SK-N-MC (cell line): Measurements from ENCODE around the gene XIAP.
"Not testable (repeated sequence)": the region's sequence is repeated elsewhere in the genome, so short reads cannot be mapped to it uniquely, and the experiment has no call there.

Experiments
- DNase-seq: peaks from one replicate; pipeline ENCODE4 v3.0.0-alpha.2; 2011; ENCODE audit warnings: low read depth, low spot score
- H3K27ac ChIP-seq: fragments of 200-600 bp; sonication (generic); 2 replicates; pipeline ENCODE4 v1.5.1; 2016; ENCODE audit warnings: mixed run types
- H3K36me3 ChIP-seq: fragments of 200-600 bp; sonication (generic); 2 replicates; pipeline ENCODE4 v1.6.1; 2017; ENCODE audit warnings: antibody characterized with exemption, low read length, mixed read lengths; ENCODE audit not compliant: insufficient read depth
- H3K4me3 ChIP-seq: fragments of 200-600 bp; sonication (generic); 2 replicates; pipeline ENCODE4 v1.5.1; 2016
- H3K9ac ChIP-seq: fragments of 200-600 bp; sonication (generic); 2 replicates; pipeline ENCODE4 v1.8.0; 2017; ENCODE audit warnings: mixed run types, mixed read lengths; ENCODE audit not compliant: insufficient read length
- H3K9me3 ChIP-seq: fragments of 200-600 bp; sonication (generic); 2 replicates; pipeline ENCODE4 v1.6.1; 2017; ENCODE audit warnings: low read depth, mild to moderate bottlenecking, antibody characterized with exemption, low read length, moderate library complexity, mixed read lengths
- EZH2 ChIP-seq: fragments of 200-600 bp; sonication (generic); IDR thresholded peaks from one replicate; pipeline ENCODE4 v1.6.1; 2017; ENCODE audit warnings: antibody characterized with exemption
- FOXP2 ChIP-seq: optimal IDR thresholded peaks from 2 replicates; pipeline ENCODE3; 2011; ENCODE audit warnings: mild to moderate bottlenecking, moderate library complexity; ENCODE audit not compliant: insufficient read depth; ENCODE audit errors: extremely low read length, control extremely low read depth
- POLR2AphosphoS5 ChIP-seq: IDR thresholded peaks from 2 replicates; pipeline ENCODE4 v1.6.1; 2012; ENCODE audit warnings: mild to moderate bottlenecking, low read depth, low read length, borderline replicate concordance

The XIAP gene

DNA sequence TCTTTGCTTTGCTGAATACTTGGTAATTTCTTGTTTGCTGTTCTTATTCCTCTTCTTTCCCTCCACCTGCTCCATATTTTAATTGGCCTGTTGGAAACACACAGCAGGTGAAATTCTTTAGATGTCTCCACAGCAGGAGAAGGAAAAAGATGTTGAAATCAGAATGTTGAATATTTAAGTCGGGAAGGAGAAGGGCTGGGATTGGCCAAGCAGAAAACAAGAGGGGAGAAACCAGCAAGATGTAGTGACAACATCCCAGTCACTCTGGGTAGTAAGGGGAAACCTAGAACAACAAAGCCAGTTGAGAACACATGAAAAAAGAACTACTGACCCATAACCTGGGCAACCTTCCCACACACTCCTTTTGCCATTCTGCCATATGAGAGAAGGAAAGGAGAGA, 64.3 kb downstream of the XIAP start:
- Histone ChIP-seq H3K36me3 (no peaks in the 10 kb centered on the region), H3K4me3 (no peak overlapping the region), H3K27ac (no peak overlapping the region), H3K9me3 (no peaks in the 10 kb centered on the region), H3K9ac (no peak overlapping the region)
- DNase-seq: no peak
- no peak for TF ChIP-seq EZH2
- TF ChIP-seq POLR2AphosphoS5: no peak
- TF ChIP-seq FOXP2: no peak

DNA sequence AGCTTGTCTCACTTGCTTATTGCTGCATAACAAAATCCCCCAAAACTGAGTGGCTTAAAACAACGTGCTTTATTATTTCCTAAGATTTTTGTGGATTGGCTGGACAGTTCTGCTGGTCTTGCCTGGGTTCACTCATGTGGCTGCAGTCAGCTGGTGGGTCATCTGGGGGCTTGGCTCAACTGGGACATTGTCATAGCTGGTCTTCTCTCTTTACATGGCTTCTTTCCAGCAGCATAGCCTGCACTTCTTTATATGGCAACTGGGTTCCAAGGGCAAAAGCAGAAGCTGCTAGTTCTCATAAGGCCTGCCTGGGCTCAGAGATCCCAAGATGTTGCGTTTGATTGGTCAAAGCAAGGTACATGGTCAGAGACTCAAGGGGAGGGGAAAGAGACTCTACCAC, 68.0 kb downstream of the XIAP start:
- H3K4me3 ChIP-seq: no peak overlapping the region
- no peak for TF ChIP-seq EZH2
- no peak overlapping the region for H3K27ac ChIP-seq
- H3K9ac ChIP-seq: no peak overlapping the region
- H3K36me3 ChIP-seq: no peaks in the 10 kb centered on the region
- DNase-seq: no peak
- H3K9me3 ChIP-seq: no peaks in the 10 kb centered on the region

DNA sequence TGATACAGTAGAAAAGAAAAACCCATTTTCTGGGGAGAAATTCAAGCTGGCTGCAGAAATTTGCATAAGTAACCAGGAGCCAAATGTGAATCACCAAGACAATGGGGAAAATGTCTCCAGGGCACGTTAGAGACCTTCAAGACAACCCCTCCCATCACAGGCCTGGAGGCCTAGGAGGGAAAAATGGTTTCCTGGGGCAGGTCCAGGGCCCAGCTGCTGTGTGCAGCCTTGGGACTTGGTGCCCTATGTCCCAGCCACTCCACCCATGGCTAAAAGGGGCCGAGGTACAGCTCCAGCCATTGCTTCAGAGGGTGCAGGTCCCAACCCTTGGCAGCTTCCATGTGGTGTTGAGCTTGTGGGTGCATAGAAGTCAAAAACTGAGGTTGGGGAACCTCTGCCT, 72.2 kb downstream of the XIAP start:
- H3K36me3 ChIP-seq, H3K9me3 ChIP-seq, H3K27ac ChIP-seq, H3K9ac ChIP-seq, DNase-seq, H3K4me3 ChIP-seq: not testable (repeated sequence)

DNA sequence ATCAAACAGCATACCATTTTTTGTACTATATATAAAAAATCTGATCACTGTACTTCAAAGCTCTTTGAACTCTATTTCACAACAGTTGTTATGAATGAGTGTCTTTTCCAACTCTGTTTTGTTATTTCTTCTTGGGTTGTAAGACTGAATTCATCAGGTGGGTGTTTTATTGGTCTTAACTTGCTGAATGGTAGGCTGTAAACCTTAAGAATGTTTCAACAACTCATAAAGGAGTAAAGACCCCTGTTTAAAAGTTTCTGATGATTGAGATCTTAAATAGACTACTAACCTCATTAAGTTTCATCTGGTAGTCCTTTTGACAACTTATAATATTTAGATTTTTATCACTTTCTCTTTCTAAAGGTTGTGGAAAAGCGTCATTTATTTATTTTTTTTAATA, 83.2 kb downstream of the XIAP start:
- TF ChIP-seq POLR2AphosphoS5 (no peak), EZH2 (no peak), FOXP2 (no peak)
- H3K36me3 ChIP-seq: no peaks in the 10 kb centered on the region

DNA sequence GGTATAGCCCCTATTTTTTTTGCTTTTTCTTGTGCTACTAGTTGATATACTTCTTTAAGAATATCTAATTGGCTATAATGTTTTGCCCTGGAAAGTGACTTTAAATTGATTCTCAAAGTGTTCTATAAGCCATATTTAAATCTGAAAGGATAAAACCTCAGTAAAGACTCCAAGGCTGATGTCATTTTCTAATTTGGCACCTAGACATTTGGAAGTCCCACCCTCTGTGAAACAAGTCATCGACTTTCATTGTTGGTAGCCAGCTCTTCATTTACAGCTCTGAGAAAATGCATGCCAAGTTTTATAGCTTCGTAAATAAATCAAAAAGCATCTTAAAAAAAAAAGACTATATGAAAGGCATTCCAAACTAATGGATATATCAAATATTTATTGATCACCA, 83.6 kb downstream of the XIAP start:
- no peak overlapping the region for H3K27ac ChIP-seq
- no peaks in the 10 kb centered on the region for H3K36me3 ChIP-seq
- H3K9me3 ChIP-seq: no peaks in the 10 kb centered on the region
- no peak for TF ChIP-seq EZH2
- TF ChIP-seq POLR2AphosphoS5: no peak
- no peak for TF ChIP-seq FOXP2
- no peak overlapping the region for H3K9ac ChIP-seq
- no peak overlapping the region for H3K4me3 ChIP-seq
- DNase-seq: no peak

More for the DNA sequence above, 83.2 kb downstream of the XIAP start:
- Histone ChIP-seq H3K9me3 (no peaks in the 10 kb centered on the region), H3K27ac (no peak overlapping the region), H3K4me3 (no peak overlapping the region), H3K9ac (no peak overlapping the region)
- DNase-seq: no peak

DNA sequence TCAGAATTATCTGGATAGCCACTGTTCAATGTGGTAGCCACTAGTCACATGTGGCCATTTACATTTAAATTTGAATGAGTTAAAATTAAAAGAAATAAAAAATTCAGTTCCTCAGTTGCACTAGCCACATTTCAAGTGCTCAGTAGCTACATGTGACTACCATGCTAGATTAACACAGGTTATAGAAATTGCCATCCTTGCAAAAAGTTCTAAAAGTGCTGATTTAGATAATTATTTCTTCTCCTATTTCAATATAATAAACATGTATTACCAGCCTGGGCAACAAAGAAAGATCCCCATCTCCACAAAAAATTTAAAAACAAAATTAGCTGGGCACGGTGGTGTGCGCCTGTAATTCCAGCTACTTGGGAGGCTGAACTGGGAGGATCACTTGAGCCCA, 90.0 kb downstream of the XIAP start:
- no peak overlapping the region for H3K27ac ChIP-seq
- no peaks in the 10 kb centered on the region for H3K9me3 ChIP-seq
- no peaks in the 10 kb centered on the region for H3K36me3 ChIP-seq
- H3K4me3 ChIP-seq: no peak overlapping the region
- no peak overlapping the region for H3K9ac ChIP-seq
- TF ChIP-seq POLR2AphosphoS5 (no peak), EZH2 (no peak), FOXP2 (no peak)
- DNase-seq: no peak

DNA sequence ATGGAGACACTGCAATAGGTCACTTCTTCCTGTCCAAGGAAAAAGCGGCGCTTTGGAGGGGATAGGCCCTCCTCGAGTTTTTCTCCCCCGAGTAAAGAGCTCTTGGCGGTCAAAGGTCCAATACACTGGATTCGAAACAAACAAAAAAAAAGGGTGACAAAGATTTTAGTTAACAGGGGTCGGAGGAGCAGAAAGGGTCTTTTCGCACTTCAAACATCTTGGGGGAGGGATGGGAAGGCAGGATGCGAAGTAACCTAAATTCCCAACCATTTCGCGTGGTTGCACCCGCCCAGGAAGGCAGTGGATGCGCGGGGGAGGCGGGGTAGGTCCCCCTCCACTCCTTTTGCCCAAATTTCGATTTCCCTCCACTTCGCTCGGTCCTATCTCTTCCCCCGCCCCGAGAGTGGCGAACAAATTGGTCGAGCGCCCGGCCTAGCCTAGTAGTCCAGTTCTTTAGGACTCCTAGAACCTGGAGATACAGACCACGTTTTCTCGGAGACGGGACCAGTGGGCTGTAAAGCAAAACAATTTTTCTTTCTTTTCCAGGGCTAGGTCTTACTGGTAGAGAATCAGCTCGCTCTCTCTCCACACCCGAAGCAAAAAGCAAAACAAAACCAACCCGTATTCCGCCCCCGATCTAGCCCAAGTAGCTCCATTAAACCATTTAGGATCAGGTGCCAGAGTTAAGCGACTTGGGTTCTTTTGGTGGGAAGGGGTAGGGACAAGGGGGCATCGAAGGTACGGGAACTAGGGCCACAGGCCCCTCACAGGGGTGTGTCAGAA, 99.6 kb downstream of the XIAP start:
- TF ChIP-seq FOXP2 (no peak), POLR2AphosphoS5 (peak; percentile 2; the same call in 1 of the 2 replicates), EZH2 (no peak)
- Histone ChIP-seq H3K9me3 (no peaks in the 10 kb centered on the region), H3K36me3 (no peaks in the 10 kb centered on the region), H3K9ac (peak overlapping the region; percentile 93), H3K4me3 (peak overlapping the region; percentile 85), H3K27ac (peak overlapping the region; percentile 93)
- DNase-seq: no peak

DNA sequence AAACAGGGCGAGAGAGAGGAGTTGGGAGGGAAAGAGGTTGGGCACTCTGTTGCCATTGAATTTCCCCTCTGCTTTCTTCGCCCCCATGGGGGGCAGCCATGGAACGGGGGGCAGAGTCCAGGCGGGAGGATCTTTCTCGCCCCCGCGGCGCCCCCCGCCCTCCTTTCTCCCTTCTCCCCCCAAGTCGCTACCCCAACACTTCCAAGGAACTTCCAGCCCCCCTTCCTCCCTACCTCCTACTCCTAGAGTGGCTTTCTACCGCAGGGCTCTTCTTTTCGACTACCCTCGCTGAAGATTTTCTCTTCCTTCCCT, 101.1 kb downstream of the XIAP start:
- H3K9me3 ChIP-seq: no peaks in the 10 kb centered on the region
- H3K4me3 ChIP-seq: peak overlapping the region; percentile 91
- peak overlapping the region; percentile 99 for H3K27ac ChIP-seq
- TF ChIP-seq FOXP2 (no peak), EZH2 (no peak), POLR2AphosphoS5 (no peak)
- no peak for DNase-seq
- no peaks in the 10 kb centered on the region for H3K36me3 ChIP-seq
- H3K9ac ChIP-seq: peak overlapping the region; percentile 99

DNA sequence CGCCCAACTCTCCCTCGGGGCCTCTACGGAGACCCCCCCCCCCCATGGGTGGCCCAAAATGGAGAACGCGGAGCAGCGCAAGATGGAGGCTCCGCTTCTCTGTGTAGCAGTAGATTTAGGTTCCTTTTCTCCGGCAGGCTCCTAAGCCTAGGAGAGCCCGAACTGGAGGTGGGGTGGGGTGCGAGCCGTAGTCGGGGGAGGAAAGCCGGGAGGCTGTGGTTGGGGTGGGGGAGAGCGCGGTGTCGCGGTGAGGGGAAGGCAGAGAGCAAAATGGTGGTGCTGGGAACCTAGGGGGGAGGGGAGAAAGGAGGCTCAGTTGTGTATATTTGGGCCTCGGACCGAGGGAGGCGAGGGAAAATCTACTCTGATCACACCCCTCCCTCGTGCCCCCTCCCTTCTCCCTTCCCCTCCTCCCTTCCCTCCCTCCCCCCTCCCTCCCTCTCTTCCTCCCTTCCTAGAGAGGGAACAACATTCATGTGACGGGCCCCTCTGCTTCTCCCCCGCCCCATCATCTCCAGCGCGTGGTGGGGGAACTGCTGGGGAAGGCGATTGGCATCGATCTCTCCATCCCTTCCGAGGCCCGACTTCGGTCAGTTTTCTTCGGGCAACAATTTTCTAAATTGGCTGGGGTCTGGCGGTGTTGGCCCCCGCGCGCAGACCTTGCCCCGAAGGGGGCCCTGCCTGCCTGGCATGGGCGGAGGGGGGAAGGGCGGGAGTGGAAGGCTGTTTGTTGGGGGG, 101.6 kb downstream of the XIAP start, which contains the start of gene STAG2:
STAG2 (plus strand) TSS at position 439 of the 738 bp plus-strand sequence. CDS start 60,922 bp downstream, outside the sequence.
- peak within 1 kb of the TSS; percentile 91 for H3K4me3 ChIP-seq
- no peaks in the 10 kb centered on the region for H3K36me3 ChIP-seq
- peak within 1 kb of the TSS; percentile 99 for H3K9ac ChIP-seq
- no peaks in the 10 kb centered on the region for H3K9me3 ChIP-seq
- DNase-seq: peak; percentile 48
- H3K27ac ChIP-seq: peak within 1 kb of the TSS; percentile 99
- no peak for TF ChIP-seq EZH2
- TF ChIP-seq FOXP2: no peak
- peak; percentile 50; the same call in 1 of the 2 replicates for TF ChIP-seq POLR2AphosphoS5
